ENCODE data around the gene FCRL2.

Gene FCRL2, protein sequence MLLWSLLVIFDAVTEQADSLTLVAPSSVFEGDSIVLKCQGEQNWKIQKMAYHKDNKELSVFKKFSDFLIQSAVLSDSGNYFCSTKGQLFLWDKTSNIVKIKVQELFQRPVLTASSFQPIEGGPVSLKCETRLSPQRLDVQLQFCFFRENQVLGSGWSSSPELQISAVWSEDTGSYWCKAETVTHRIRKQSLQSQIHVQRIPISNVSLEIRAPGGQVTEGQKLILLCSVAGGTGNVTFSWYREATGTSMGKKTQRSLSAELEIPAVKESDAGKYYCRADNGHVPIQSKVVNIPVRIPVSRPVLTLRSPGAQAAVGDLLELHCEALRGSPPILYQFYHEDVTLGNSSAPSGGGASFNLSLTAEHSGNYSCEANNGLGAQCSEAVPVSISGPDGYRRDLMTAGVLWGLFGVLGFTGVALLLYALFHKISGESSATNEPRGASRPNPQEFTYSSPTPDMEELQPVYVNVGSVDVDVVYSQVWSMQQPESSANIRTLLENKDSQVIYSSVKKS

DNA sequence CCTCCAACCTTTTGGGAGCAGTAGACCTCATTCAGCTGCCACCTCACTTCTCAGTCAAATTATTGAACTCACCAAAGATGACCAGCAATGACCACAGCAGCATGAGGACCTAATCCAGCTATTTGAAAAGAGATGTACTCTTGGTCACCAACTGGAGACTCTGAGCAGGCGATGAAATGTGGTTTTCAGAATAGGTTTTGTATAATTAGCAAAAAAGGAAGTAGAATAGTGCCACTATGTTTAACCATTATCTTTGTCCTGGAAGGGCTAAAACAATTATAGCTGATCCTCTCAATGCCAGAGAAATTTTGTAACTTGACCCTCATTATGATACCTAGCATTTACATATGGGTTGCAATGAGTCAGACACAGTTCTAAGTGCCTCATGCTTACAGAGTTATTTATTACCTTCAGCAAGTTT lies at the start of gene FCRL2:
Gene FCRL2 (minus strand): TSS at position 162 of the 421 bp plus-strand sequence. CDS start 59 bp downstream, at position 103.
- no peak for DNase-seq

DNA sequence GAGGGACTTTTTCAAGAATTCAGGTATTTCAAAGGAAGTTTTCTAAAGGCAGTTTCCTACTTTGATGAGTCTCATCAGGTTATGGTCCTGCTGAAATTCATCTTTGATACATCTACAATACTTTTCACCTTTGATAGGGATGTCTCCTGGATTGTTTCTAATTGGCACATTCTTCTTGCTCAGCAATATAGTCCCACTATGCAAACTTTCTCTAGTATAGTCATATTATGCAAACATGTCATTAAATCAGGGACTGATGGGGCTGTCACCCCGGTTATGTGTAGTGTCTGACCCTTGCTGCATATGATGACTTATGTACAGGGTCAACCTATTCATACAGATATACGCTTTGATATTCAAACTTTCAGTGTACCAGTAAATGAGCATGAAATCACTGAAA lies 43.4 kb upstream of the FCRL2 start:
- no peak for DNase-seq

DNA sequence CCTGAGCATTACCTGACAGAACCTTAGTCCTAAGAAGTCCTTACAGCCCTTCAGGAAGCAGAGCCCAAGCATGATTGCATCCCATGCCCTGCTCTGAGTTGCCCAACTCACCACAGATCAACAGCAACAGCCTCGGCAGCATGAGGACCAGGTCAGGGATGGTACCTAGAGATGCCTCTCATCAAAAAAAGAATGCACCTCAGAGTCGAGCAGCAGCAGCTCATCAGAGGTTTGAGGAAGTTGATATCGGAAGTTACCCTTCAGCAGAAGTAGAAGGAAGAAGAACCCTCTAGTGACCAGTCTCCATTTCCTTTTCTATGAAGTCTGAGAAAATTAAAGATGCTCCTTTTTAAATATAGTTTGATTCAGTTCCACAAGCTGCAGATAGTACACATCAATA lies 43.0 kb upstream of the FCRL2 start, which contains the start of gene FCRL1:
Gene FCRL1 (minus strand): TSS at position 225 of the 400 bp plus-strand sequence. CDS start 83 bp downstream, at position 142.
- no peak for DNase-seq

DNA sequence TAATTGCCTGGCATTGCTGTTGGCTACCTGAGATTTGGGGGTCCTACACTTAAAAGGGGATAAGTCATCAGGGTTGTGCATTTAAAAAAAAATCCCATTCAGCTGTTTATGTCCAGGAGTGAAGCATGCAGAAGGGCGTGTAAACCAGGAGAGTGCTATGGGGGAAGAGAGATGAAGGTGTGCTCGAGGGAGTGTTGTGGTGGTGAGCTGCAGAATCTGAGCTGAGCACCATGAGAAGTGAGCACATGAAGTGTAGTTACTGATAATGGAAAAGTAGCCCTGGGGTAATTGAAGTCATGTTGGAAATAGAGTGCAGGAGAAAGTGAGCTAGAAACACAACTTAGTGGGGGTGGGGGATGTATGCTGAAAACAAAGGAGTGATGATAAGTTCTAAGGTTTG lies 42.3 kb upstream of the FCRL2 start:
- DNase-seq = no peak

DNA sequence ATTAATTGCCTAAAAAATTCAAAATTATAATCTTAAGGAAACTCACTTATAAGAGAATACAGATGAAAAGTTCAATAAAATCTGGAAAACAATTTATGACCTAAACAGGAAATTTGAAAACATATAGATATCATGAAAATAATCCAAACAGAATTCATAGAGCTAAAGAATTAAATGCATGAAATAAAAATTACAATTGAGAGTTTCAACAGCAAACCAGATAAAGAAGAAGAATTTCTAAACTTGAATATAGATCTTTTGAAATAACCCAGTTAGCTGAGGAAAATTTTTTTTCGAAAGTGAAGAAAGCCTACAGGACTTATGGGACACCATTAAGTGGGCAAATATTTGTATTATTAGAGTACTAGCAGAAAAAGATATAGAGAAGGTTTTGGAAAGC lies 36.3 kb upstream of the FCRL2 start:
- DNase-seq = no peak

DNA sequence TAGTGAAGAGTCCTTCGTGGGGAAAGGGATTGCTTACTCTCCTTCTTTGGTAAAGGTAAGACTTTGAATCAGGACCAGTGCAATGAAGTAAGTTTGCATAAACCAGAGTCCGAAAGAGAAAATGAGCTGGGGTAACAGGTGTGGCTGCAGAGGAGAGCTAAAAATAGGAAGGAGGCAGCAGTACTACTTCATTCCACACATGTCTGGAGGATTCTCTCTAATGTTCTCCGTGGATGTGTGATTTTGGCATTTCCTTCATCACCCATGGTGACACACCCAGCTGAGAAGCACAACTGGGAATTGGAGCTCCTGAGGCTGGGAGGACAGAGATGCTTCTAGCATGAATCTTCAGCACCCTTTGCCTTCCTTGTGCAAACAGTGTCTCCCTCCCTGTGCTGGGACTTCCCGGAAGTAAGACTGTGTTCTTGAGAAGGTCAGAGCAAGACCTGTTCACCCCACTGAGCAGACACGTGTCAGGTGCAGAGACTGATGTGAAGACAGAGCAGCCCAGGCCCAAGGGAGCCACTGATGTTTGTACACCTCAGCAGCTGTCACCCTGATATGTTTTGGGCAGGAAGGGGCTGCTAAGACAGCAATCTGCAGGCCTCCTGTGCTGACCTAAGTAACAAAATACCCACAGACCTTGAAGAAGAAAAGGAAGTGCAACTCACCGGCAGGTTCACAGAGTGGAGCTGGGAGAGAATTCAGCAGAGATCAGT lies 29.7 kb upstream of the FCRL2 start:
- DNase-seq = no peak

DNA sequence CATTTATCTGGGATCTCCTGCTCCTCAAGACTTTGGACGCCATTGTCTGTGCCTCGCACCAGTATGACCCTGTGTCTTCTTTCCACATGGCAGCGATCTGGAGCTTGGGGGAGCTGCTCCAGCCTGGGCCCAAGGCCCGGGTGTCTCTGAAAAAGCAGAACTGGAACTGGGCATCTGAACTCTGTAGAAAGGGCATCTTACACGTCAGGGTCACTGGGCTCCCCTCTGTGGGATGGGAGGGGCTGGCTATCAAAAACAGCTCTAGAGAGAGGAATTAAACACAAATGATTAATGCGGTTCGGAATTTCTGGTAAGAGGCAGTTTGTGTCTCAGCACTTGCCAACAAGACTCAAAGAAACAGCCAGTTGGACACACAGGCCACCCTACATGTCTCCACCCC lies 26.9 kb upstream of the FCRL2 start:
- DNase-seq = no peak

DNA sequence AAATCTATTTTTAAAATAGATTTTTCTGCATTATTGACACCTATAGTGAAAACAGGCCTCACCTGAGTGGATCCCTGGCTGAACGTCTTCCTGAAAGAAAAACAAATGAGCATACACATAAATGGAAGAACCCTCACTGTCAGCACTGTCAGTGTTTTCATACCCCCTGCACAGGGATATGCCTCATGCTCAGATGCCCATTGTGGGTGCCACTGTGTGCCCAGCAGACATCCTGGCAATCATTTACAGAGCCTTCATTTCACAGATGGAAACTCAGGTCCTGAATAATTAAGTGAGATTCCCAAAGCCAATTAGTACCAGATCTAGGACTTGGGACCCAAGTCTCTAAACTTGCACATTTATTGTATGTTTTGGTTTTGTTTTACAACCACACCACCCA lies 23.1 kb upstream of the FCRL2 start:
- no peak for DNase-seq

DNA sequence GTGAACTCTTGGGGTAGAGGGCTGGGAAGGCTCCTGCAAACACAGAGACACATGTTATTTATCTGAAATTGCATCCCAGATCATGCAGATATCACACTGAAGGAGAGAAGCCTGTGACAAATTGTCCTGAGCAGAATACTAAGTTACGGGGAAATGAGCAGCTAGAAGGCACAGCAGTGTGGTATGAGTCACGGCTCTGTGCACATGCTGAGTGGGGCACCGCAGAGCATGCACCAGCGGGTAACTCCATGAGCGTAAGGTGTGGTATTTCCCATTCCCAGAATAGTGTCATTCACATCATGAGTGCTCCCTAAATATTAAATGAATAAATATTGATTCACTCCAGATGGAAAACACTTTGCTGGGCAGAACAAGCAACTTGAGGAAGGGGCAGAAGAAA lies 21.3 kb upstream of the FCRL2 start:
- no peak for DNase-seq

DNA sequence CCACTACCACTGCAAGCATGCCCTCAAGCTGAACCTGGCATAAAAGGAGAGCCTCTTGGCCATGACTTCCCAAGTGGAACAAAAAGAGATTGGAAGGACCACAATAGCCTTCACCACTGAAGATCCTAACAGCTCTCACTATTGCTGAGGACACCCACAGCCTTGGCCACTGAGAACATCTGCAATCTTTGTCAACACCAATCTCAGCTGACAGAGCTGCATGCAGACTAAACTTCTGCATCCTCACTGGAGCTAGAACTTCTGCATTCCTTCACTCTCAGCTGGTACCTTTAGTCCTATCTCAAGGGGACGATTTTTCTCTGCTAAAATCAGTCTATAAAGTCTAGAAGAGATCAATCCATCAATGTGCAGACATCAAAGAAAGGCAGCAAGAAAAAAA lies 8.3 kb upstream of the FCRL2 start:
- no peak for DNase-seq

DNA sequence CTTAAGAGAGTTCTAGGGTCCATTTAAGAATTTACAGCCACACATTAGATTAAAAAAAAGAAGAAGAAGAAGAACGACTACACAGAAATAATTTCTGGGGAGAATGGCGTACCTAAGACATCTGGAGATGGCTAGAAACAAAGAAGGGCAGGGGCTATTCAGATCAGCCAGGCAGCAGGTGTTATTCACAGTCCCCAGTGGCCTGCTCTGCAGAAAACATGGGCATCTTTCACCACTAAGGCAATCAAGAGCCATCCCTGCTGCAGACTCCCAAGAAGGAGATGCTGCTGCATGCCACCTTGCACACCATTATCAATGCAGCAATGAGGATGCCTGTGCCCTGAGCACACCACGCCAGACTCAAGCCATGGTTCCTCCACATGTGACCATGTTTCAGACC lies 7.9 kb upstream of the FCRL2 start:
- no peak for DNase-seq

DNA sequence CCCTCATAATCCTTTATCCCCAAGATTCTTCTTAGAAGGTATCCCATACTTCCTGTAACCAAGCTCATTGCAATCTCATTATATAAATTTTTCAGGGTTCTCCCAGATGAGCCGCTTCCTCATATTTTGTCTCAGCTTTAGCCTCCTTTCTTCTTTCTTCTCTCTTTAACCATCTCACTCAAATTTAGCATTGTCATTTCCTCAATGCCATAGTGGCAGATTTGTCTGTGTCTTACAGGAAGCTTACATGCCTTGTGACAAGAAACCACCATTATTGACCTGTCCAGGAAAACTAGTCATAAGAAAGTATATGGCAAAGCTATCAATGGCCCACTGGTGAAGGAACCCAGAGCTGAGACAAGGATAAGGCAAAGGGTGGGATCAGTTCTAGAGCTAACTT lies 6.0 kb upstream of the FCRL2 start:
- no peak for DNase-seq

DNA sequence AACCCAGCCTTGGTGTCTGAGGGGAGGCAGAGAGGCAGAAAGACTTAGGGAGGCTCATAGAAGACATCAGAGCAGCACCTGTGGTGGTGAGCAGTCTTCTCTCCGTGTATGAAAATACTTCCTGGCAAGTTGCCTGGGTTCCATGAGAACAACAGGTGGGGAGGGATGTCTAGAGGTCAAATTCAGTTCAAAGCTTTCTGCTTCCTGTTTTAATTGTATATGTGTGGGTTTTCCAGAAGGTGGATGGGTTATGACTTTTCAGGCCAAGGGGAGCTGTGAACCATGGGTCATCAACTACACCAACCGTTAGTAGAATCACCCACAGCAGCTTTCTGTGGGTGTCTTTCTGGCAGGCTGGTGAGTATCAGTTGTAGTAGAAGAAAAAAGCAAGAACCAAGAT lies 4.1 kb upstream of the FCRL2 start:
- DNase-seq = no peak

DNA sequence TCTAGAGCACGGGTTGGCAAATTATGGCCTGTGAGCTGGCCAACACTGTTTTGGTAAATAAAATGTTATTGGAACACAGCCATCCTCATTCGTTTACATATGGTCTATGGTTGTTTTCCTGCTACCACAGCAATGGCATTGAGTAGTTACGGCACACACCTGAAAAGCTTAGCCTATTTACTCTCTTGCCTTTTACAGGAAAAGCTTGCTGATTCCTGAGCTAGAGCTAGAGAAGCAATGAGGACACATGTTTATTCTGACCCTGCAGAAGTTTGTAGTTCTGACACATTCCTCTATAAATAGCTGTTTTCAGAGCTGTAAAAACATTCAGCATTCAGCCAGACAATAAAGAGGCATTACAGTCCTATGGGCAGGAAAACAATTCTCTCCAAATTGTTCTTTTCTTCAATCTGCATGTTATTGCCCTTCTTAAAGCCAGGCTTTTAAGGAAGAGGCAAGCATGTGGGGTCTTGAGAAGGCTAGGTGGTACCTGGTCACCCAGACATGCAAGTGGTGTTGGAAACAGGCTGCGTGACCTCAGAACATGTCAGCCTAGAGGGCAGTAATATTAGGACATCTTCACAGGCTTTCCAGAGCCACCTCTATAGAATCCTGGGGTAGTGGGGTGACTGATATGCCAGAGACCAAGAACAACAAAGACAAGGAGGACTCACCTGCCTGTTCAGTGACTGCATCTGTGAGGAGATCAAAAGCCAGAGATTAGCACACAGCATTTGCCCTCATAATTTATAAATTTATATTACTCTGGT lies 1.6 kb downstream of the FCRL2 start:
- no peak for DNase-seq

DNA sequence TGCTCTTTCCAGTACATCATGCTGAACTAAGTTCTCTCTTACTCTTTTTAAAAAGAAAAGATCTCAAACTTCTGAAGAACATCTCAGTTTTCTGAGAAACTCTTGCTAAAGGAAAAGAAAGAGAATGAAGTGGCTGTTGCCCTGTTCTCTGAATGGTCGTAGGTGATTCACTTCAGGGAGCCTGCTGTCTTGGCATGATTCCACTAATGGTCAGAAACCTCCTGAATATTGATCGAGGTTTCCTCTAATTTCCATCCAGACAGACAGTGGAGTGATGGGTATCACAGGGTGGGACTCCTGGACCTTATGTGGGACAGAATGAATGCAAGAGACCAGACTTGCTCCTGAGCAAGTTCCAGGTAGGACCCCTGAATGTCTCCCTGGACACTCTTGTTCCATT lies 2.5 kb downstream of the FCRL2 start:
- no peak for DNase-seq

DNA sequence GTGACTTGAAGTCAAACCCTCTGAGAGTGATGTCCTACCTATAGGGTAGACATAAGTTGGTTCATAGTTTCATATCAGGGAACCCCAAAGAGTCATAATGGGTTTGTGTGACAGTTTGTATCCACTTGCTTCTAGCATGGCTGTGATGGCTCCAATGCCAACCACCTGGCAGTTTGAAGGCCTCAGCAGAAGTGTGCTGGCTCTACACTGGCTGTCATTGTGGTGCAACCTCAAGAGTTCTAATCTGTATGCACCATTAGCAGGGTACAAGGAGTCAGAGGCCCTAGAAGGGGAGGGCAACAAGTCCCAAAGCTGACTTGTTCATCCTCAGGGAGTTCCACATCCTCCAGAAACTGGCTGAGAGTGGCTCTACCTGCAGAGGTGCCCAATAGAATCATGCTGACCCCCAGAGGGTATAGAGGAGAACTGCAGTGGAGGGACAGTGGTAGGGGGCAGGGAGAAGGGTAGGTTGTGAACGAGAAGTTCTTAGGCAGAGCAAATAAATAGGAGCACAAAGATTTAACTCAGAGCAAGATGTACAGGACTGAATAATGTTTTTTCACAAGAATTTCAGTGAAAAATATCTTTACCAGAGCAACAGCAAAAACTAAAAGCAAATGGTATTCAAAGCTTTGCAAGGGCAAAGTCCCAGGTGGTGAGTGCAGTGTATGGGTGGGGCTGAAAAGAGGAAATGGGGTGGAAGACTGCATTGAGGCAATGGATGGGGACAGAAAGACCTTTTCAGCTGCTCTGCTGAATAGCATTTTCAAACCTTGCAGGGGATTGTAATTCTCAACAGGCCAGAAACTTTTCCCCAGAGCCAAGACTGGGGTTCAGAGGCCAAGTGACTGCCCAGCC lies 3.2 kb downstream of the FCRL2 start:
- DNase-seq = no peak

DNA sequence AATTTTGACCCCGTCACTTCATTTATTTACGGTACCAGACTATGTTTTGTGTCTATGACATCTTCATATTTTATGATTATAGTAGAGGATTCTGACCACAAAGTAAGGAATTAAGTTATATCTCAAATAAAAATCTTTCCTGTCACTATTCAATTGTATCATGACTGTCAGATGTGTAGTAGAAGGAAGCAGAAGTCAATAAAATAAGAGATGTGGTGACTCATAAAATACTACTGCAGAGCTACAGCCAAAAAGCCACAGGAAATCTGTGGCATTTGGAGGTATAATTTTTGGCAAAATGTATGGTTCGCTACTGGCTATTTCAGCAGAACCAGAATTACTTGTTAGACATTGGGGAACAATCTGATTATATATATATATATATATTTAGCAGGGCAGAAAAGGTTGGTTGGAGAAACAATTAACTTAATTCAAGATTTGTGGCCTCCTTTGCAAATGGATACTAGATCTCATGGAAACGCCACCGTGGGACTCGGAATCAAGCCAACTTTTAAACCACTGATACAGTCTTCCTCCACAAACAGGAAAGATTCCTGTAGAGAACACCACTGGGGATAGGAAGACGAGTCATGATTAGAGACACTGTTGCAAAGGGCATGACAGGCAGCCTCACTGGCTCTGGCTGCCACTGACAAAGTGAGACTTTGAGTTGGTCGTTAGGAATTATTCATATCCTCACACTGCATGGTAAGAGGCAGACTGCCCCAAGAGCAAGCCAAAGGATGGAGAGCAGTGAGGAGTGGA lies 5.1 kb downstream of the FCRL2 start:
- no peak for DNase-seq

DNA sequence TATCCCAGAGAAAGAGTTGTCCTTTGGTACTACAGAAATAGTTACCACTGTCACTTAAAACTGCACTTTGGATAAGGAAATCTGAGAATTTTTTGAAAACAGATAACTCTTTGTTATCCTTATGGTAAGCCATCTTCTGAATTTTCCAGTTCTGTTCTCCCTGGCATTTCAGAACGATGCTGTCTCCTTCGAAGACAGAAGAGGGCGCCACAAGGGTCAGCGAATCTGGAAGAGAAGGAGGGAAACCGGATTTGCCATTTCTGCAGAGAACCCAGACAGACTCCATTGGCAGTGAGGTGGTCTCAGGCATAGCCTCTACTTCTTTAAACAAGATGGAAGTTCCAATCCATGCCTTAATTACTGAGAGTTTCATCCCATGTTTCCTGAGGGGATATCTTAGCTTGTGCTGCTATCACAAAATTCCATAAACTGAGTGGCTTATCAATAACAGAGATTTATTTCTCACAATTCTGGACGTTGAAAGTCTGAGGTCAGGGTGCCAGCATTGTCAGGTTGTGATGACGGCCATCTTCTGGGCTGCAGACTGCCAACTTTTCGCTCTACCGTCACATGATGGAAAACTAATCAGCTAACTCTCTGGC lies 6.4 kb downstream of the FCRL2 start:
- no peak for DNase-seq

DNA sequence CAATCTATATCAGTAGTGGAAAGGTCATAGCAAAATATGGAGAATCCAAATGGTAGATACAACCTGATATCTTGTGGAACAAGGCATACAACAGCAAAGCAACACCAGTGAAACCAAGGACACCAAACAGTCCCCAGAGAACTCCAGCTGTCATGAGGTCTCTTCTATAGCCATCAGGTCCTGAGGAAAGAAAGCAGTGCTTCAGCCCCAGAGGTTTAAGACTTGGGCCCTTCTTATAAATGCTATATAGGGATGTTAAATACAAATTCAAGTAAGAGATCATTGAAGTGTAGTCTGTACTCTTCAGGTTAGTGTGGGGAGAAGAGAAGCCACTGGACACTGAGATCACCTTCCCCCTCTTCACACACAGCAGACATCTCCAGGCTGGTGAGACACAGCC lies 10.1 kb downstream of the FCRL2 start:
- DNase-seq = no peak

DNA sequence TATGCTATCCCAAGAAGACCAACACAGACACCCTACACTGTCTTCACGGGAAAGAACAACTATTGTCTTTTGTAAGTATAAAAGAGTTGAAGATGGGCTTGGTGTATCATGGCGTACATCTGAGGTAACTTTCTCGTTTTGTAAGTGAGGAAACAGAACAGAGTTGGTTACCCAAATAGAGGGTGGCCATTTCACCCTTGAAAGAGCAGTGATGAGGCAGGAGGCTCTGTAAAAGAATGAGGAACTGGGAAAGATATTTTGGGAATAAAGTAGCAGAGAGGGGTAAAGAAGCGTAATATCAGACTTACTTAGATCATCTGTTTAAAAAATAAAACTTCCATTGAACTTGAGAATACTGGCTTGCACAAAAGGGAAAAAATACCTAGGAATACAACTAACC lies 18.9 kb downstream of the FCRL2 start:
- no peak for DNase-seq

DNA sequence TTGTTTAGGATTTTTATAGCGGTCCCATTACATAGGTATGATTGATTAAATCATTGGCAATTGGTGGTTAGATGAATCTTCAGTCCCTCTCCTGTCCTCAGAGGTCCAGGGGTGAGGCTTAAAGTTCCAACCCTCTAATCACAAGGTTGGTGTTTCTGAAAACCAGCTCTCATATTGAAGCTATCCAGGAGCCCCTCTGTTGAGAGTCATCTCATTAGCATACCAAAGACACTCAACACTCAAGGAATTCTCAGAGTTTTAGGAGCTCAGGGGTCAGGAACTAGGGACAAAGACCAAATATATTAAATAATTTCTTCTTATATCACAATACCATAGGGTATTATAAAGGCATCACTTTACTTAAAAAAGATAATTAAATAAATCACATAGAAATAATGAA lies 23.3 kb downstream of the FCRL2 start:
- DNase-seq = no peak
